GM19328 (cell line): ENCODE results near the gene RNU5B-1.

ENCODE experiments used
- ATAC-seq: cut with Tn5 transposase; IDR thresholded peaks from one replicate; pipeline ENCODE4 v1.9.1; 2021; ENCODE audit warnings: mild to moderate bottlenecking, moderate library complexity; ENCODE audit not compliant: unreplicated experiment

Gene RNU5B-1

GRCh38 chr15:65287520-65287855, 17.0 kb upstream of the RNU5B-1 start:
- no peak for ATAC-seq

GRCh38 chr15:65289261-65289854, 15.1 kb upstream of the RNU5B-1 start:
- ATAC-seq: no peak

- ATAC-seq: no peak
Measured at GRCh38 chr15:65290228-65290627, 14.2 kb upstream of the RNU5B-1 start.

- no peak for ATAC-seq
Measured at GRCh38 chr15:65292938-65293518, 11.4 kb upstream of the RNU5B-1 start.

GRCh38 chr15:65298731-65299130, 5.7 kb upstream of the RNU5B-1 start:
- no peak for ATAC-seq

- ATAC-seq: no peak
Measured at GRCh38 chr15:65300924-65301441, 3.5 kb upstream of the RNU5B-1 start.

GRCh38 chr15:65302061-65302460, 2.4 kb upstream of the RNU5B-1 start:
- ATAC-seq: no peak

GRCh38 chr15:65303687-65304380, 643 bp upstream of the RNU5B-1 start:
- no peak for ATAC-seq

GRCh38 chr15:65305150-65305758, 777 bp downstream of the RNU5B-1 start:
- ATAC-seq: no peak

GRCh38 chr15:65305776-65306175, 1.3 kb downstream of the RNU5B-1 start:
- no peak for ATAC-seq

GRCh38 chr15:65306551-65306950, 2.1 kb downstream of the RNU5B-1 start:
- no peak for ATAC-seq

- ATAC-seq: no peak
Measured at GRCh38 chr15:65307978-65308377, 3.5 kb downstream of the RNU5B-1 start.

- ATAC-seq: no peak
Measured at GRCh38 chr15:65309882-65310418, 5.5 kb downstream of the RNU5B-1 start.

- ATAC-seq: no peak
Measured at GRCh38 chr15:65310431-65311137, 6.1 kb downstream of the RNU5B-1 start.

GRCh38 chr15:65311760-65312159, 7.3 kb downstream of the RNU5B-1 start:
- ATAC-seq: no peak

GRCh38 chr15:65312400-65312916, 8.0 kb downstream of the RNU5B-1 start:
- ATAC-seq: no peak

GRCh38 chr15:65318870-65319356, 14.4 kb downstream of the RNU5B-1 start:
- ATAC-seq: no peak

GRCh38 chr15:65323071-65323511, 18.6 kb downstream of the RNU5B-1 start:
- ATAC-seq: no peak

GRCh38 chr15:65326117-65326526, 21.6 kb downstream of the RNU5B-1 start:
- ATAC-seq: no peak

GRCh38 chr15:65326818-65327217, 22.3 kb downstream of the RNU5B-1 start:
- ATAC-seq: no peak
